Measurements from ENCODE around the gene TEX264.

The TEX264 gene

GRCh38 chr3:51671734-51672475 is 853 bp downstream of the TEX264 start:
- no peak for TF ChIP-seq CTCF (IDR thresholded peaks at IDR 0.05)

GRCh38 chr3:51673181-51673801 is 2.2 kb downstream of the TEX264 start:
- no peak for TF ChIP-seq CTCF (IDR thresholded peaks at IDR 0.05)

GRCh38 chr3:51673802-51674654 is 3.0 kb downstream of the TEX264 start:
- no peak for TF ChIP-seq CTCF (IDR thresholded peaks at IDR 0.05)

DNA sequence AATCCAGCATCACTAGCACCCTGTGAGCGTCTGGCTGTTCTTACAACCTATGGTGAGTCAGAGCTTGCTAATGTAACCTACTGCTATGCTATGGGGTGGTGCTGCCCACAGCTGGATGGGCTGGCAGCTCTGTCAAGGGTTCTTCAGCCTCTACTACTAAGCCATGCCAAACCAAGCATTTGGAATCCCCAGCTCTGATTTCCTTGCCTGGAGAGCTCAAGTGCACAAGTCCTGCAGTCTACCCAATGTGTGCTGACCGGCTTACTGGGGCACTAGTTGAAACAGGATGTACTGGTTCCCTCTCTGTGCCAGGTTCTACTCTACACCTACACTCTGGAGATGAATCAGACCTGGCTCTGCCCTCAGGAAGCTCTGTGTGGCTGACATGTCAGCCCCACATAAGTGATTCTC is 4.2 kb downstream of the TEX264 start:
- no peak for TF ChIP-seq CTCF (IDR thresholded peaks at IDR 0.05)

DNA sequence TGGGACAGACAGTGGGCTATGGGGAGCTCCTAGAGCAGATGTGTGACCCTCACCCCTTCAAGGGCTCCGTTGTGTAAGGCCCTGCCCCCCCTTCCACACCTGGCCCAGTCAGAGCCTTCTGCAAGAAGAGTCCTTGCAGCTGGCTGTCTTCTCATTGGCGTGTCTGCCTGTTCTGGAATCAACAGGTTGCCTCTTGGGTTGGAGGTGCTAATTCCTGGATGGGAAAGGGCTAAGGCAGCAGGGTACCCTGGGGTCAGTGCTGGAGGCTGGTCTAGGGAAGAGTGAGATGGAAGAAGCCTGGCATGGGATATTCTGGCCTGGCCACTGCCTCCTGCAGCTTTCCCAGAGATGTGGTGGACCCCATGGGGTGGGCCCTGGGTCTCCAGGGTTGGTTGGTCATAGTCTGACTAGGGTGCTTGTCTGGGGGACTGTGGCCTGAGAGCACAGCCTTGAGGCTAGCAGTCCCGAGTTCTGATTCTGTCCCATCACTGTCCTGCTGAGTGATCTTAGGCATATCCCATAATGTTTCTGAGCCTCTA is 5.1 kb downstream of the TEX264 start:
- no peak for TF ChIP-seq CTCF (IDR thresholded peaks at IDR 0.05)

DNA sequence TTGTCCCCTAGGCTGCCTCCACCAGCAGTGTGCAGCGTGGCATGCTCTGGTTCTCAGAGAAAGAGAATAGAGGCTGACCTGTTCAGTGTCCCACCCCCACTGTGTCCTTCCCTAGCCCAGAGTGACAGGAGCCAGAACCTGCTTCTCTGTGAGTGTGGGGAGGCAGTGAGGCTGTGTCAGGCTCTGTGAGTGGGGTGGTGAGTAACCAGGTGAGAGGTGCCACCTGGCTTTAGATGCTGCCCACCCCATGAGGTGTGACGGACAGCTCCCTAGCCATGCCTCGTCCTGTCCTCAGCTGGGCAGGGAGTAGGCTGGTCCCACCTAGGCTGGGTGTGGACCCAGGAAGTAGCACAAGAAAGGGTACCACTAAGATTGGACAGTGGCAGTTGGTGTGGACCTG is 6.3 kb downstream of the TEX264 start:
- no peak for TF ChIP-seq CTCF (IDR thresholded peaks at IDR 0.05)

DNA sequence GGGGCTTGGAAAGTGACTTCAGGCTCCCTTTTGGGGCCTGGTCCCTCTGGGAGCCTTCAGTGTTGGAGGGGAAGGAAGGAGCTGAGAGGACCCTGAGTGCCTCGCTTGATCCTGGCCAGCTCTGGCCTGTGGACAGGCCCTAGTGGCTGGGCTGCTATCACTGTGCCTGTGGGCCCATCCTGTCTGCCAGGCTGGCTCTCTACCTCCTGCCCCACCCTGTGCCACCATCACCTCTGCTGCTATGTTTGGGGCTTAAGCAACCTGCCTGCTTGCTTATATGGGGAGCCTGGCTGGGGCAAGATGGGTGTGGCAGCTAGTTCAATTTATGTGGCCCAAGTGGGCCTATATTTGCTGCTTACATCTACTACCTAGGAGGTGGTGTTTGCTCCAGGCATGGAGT is 7.1 kb downstream of the TEX264 start:
- no peak for TF ChIP-seq CTCF (IDR thresholded peaks at IDR 0.05)
